ENCODE measurements around the gene EVI2B. TPM values are rescaled to one million over a fixed set of nuclear protein-coding genes. Genes with fewer than 3 reads are reported as not detected.

Gene EVI2B
- total RNA-seq, 1 donor from 2014 or later = not detected

DNA sequence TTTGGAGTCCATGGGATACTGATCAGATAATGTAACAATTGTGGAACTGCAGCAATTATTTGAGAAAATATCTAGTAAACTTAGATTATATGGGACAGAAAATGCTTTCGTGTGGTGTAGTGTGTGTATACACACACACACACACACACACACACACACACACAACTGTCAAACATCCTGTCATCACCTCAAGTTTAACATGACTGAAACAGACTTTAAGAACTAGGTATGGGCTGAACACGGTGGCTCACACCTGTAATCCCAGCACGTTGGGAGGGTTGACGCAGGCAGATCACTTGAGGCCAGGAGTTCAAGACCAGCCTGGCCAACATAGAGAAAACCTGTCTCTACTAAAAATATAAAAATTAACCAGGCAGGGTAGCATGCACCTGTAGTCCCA, 8.1 kb upstream of the EVI2B start:
- H3K9me3 Mint-ChIP-seq = no peaks in the 10 kb centered on the region
- H3K27me3 Mint-ChIP-seq (ENCODE audit: low read depth) = no peaks in the 10 kb centered on the region
- TF ChIP-seq, protein P1, sequence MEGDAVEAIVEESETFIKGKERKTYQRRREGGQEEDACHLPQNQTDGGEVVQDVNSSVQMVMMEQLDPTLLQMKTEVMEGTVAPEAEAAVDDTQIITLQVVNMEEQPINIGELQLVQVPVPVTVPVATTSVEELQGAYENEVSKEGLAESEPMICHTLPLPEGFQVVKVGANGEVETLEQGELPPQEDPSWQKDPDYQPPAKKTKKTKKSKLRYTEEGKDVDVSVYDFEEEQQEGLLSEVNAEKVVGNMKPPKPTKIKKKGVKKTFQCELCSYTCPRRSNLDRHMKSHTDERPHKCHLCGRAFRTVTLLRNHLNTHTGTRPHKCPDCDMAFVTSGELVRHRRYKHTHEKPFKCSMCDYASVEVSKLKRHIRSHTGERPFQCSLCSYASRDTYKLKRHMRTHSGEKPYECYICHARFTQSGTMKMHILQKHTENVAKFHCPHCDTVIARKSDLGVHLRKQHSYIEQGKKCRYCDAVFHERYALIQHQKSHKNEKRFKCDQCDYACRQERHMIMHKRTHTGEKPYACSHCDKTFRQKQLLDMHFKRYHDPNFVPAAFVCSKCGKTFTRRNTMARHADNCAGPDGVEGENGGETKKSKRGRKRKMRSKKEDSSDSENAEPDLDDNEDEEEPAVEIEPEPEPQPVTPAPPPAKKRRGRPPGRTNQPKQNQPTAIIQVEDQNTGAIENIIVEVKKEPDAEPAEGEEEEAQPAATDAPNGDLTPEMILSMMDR (IDR thresholded peaks at IDR 0.05; ENCODE audit: unreplicated experiment) = no peak
- peaks cover 7% of the 10 kb centered on the region for H3K36me3 Mint-ChIP-seq
- no peak overlapping the region for H3K27ac Mint-ChIP-seq
- no peak for DNase-seq (ENCODE audit: low spot score in 2 of 2, unreplicated experiment in 2 of 2)
- no peaks in the 10 kb centered on the region for H3K4me1 Mint-ChIP-seq
- no peak overlapping the region for H3K4me3 Mint-ChIP-seq

DNA sequence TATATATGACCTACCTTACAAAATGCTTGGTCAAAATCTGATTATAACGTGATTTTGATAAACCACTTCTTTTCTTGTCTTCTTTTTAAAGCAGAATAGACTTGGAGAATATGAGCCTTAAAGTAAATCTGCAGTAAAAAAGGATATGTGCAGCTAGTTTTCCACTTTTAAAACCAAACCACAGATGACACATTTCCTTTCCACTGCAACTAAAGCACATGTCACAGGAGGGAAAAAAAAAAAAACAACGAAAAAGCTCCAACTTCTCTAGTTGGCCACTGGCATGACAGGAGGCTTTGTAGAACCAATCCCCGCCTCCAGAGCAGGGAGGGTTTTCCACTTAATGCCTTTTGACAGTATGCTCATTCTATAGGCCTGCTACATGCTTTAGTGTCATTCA, 7.6 kb upstream of the EVI2B start, which contains the start of gene EVI2A:
TSS of gene EVI2A (minus strand) at position 142 of the 400 bp plus-strand sequence. CDS start 2,609 bp downstream, outside the sequence.
- no peaks in the 10 kb centered on the region for H3K9me3 Mint-ChIP-seq
- H3K4me1 Mint-ChIP-seq = no peaks in the 10 kb centered on the region
- H3K36me3 Mint-ChIP-seq = peaks cover 4% of the 10 kb centered on the region
- H3K27ac Mint-ChIP-seq = no peak within 1 kb of the TSS
- no peak within 1 kb of the TSS for H3K4me3 Mint-ChIP-seq
- DNase-seq (ENCODE audit: low spot score in 2 of 2, unreplicated experiment in 2 of 2) = no peak
- TF ChIP-seq, protein P1 (IDR thresholded peaks at IDR 0.05; ENCODE audit: unreplicated experiment) = no peak
- no peaks in the 10 kb centered on the region for H3K27me3 Mint-ChIP-seq (ENCODE audit: low read depth)

- H3K36me3 Mint-ChIP-seq = peaks cover 2% of the 10 kb centered on the region
- H3K27ac Mint-ChIP-seq = no peak overlapping the region
- no peak for DNase-seq (ENCODE audit: low spot score in 2 of 2, unreplicated experiment in 2 of 2)
- H3K4me3 Mint-ChIP-seq = no peak overlapping the region
- TF ChIP-seq, protein P1 (IDR thresholded peaks at IDR 0.05; ENCODE audit: unreplicated experiment) = no peak
- H3K27me3 Mint-ChIP-seq (ENCODE audit: low read depth) = no peaks in the 10 kb centered on the region
- H3K9me3 Mint-ChIP-seq = no peaks in the 10 kb centered on the region
- no peaks in the 10 kb centered on the region for H3K4me1 Mint-ChIP-seq
Measured at GRCh38 chr17:31320791-31321190, 6.9 kb upstream of the EVI2B start.

DNA sequence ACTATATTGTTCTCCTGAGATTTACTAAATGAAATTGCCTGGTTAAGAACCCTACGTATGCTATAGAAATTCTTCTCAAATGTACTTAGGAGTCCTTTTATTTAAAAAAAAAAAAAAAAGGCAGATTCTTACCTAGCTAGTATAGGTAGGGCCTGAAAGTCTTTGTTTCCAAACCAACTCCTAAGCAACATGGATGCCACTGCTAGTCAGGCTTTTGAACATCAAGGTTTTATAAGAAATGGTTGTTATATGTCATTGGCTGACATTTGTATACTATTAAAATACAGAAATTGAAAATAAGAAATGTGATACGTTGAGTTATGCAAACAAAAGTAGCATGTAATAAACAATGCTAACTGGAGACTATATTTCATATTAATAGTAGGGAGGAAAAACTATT, 6.4 kb upstream of the EVI2B start:
- no peaks in the 10 kb centered on the region for H3K27me3 Mint-ChIP-seq (ENCODE audit: low read depth)
- H3K9me3 Mint-ChIP-seq = no peaks in the 10 kb centered on the region
- H3K4me3 Mint-ChIP-seq = no peak overlapping the region
- no peaks in the 10 kb centered on the region for H3K4me1 Mint-ChIP-seq
- peaks cover 2% of the 10 kb centered on the region for H3K36me3 Mint-ChIP-seq
- no peak overlapping the region for H3K27ac Mint-ChIP-seq
- TF ChIP-seq, protein P1 (IDR thresholded peaks at IDR 0.05; ENCODE audit: unreplicated experiment) = no peak
- no peak for DNase-seq (ENCODE audit: low spot score in 2 of 2, unreplicated experiment in 2 of 2)

DNA sequence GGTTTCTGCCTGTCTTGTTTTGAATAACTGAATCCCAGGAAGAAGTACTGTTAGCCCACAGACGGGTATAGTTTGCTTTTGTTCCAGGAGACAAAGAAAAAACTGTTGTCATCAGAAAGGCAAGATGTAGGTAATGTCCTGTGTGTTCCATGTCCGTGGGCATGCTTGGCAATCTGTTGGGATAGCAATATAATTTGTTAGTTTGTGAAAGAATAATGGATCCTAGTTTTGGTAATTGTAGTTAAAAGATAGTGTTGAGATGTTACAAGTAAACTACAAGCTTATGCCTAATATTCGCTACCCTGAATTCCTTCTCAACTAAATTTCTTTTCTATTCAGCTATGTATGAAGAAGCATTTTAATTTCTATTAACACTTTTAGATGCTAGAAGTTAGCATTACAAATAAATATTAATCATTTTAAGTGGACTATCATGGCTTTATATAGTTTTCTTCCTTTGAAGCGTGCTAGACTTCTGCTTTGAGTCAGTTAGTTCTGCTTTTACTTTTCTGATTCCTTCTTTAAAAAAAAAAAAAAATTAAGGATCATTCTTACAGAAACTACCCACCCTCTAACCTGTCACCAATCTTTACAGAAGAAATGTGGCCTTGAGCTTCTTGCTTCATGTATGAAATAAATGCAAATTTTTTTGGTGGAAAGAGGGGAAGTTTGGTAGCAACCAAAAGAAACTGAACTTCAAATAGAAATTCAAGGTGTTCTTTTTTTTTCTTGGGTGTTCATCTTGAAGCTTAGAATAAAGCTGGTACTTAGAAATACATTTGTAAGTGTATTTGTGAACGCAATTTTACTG, 5.2 kb upstream of the EVI2B start:
- Mint-ChIP-seq H3K36me3 (peaks cover 2% of the 10 kb centered on the region), H3K9me3 (no peaks in the 10 kb centered on the region), H3K27me3 (ENCODE audit: low read depth) (no peaks in the 10 kb centered on the region), H3K4me1 (no peaks in the 10 kb centered on the region), H3K4me3 (no peak overlapping the region), H3K27ac (no peak overlapping the region)
- no peak for DNase-seq (ENCODE audit: low spot score in 2 of 2, unreplicated experiment in 2 of 2)
- TF ChIP-seq, protein P1 (IDR thresholded peaks at IDR 0.05; ENCODE audit: unreplicated experiment) = no peak
